T-helper 1 cell treated with Interleukin-12 subunit alpha and Interleukin-12 subunit beta and Interleukin-4 antibody, amounts not matched to agents 30 μg/mL and 1 μg/mL, for 36 hours (primary cell): ENCODE results near the gene KIAA0825.
"Not testable (repeated sequence)": the region's sequence is repeated elsewhere in the genome, so short reads cannot be mapped to it uniquely, and the experiment has no call there.

Experiments
- H3K27ac Mint-ChIP-seq: one replicate; pipeline ENCODE4 v1.8.0; 2021; ENCODE audit warnings: mild to moderate bottlenecking, mixed read lengths
- H3K27me3 Mint-ChIP-seq: one replicate; pipeline ENCODE4 v1.8.0; 2021; ENCODE audit warnings: low read depth, mixed read lengths
- H3K36me3 Mint-ChIP-seq: one replicate; pipeline ENCODE4 v1.8.0; 2021; ENCODE audit warnings: low read depth, mixed read lengths
- H3K4me1 Mint-ChIP-seq: one replicate; pipeline ENCODE4 v1.8.0; 2021; ENCODE audit warnings: low read depth, mixed read lengths
- H3K4me3 Mint-ChIP-seq: one replicate; pipeline ENCODE4 v1.8.0; 2021; ENCODE audit warnings: mild to moderate bottlenecking, moderate library complexity, mixed read lengths
- H3K9me3 Mint-ChIP-seq: one replicate; pipeline ENCODE4 v1.8.0; 2021; ENCODE audit warnings: mixed read lengths

The KIAA0825 gene

GRCh38 chr5:94362857-94363256 lies 255.5 kb downstream of the KIAA0825 start:
- Mint-ChIP-seq H3K27me3 (no peaks in the 10 kb centered on the region), H3K4me3 (no peak overlapping the region), H3K27ac (no peak overlapping the region), H3K4me1 (no peaks in the 10 kb centered on the region), H3K9me3 (no peaks in the 10 kb centered on the region), H3K36me3 (no peaks in the 10 kb centered on the region)

GRCh38 chr5:94361832-94362796 lies 256.3 kb downstream of the KIAA0825 start:
- Mint-ChIP-seq H3K27me3 (no peaks in the 10 kb centered on the region), H3K36me3 (no peaks in the 10 kb centered on the region), H3K4me3 (no peak overlapping the region), H3K4me1 (no peaks in the 10 kb centered on the region), H3K27ac (no peak overlapping the region), H3K9me3 (no peaks in the 10 kb centered on the region)

GRCh38 chr5:94361161-94361560 lies 257.2 kb downstream of the KIAA0825 start:
- Mint-ChIP-seq H3K36me3 (no peaks in the 10 kb centered on the region), H3K4me1 (no peaks in the 10 kb centered on the region), H3K27ac (no peak overlapping the region), H3K27me3 (no peaks in the 10 kb centered on the region), H3K4me3 (no peak overlapping the region), H3K9me3 (no peaks in the 10 kb centered on the region)

GRCh38 chr5:94360382-94361130 lies 257.8 kb downstream of the KIAA0825 start:
- no peaks in the 10 kb centered on the region for H3K9me3 Mint-ChIP-seq
- H3K27me3 Mint-ChIP-seq, result no peaks in the 10 kb centered on the region

GRCh38 chr5:94359880-94360279 lies 258.5 kb downstream of the KIAA0825 start:
- Mint-ChIP-seq H3K36me3 (no peaks in the 10 kb centered on the region), H3K4me1 (no peaks in the 10 kb centered on the region), H3K27ac (no peak overlapping the region), H3K4me3 (no peak overlapping the region), H3K27me3 (no peaks in the 10 kb centered on the region), H3K9me3 (no peaks in the 10 kb centered on the region)

More at GRCh38 chr5:94360382-94361130, 257.8 kb downstream of the KIAA0825 start:
- no peak overlapping the region for H3K4me3 Mint-ChIP-seq
- H3K36me3 Mint-ChIP-seq, result no peaks in the 10 kb centered on the region
- H3K27ac Mint-ChIP-seq, result no peak overlapping the region
- H3K4me1 Mint-ChIP-seq, result no peaks in the 10 kb centered on the region

- Mint-ChIP-seq H3K36me3 (no peaks in the 10 kb centered on the region), H3K27me3 (peaks cover 3% of the 10 kb centered on the region), H3K4me3 (no peak overlapping the region), H3K9me3 (no peaks in the 10 kb centered on the region), H3K4me1 (no peaks in the 10 kb centered on the region), H3K27ac (no peak overlapping the region)
These were observed 262.6 kb downstream of the KIAA0825 start for GRCh38 chr5:94355811-94356210.

GRCh38 chr5:94354837-94355485 lies 263.4 kb downstream of the KIAA0825 start:
- not testable (repeated sequence) for H3K9me3 Mint-ChIP-seq, H3K36me3 Mint-ChIP-seq, H3K4me1 Mint-ChIP-seq, H3K27ac Mint-ChIP-seq, H3K4me3 Mint-ChIP-seq, H3K27me3 Mint-ChIP-seq

- Mint-ChIP-seq H3K36me3 (no peaks in the 10 kb centered on the region), H3K9me3 (peaks cover 4% of the 10 kb centered on the region), H3K4me3 (no peak overlapping the region), H3K4me1 (peaks cover 5% of the 10 kb centered on the region), H3K27me3 (peaks cover 3% of the 10 kb centered on the region), H3K27ac (no peak overlapping the region)
These were observed 264.8 kb downstream of the KIAA0825 start for GRCh38 chr5:94353605-94354004.

- no peaks in the 10 kb centered on the region for H3K27me3 Mint-ChIP-seq
These were observed 271.3 kb downstream of the KIAA0825 start for GRCh38 chr5:94347130-94347529.

GRCh38 chr5:94345257-94345656 lies 273.1 kb downstream of the KIAA0825 start:
- Mint-ChIP-seq H3K27ac (no peak overlapping the region), H3K27me3 (no peaks in the 10 kb centered on the region), H3K4me3 (no peak overlapping the region), H3K36me3 (no peaks in the 10 kb centered on the region), H3K4me1 (peaks cover 5% of the 10 kb centered on the region), H3K9me3 (peaks cover 15% of the 10 kb centered on the region)

More at GRCh38 chr5:94347130-94347529, 271.3 kb downstream of the KIAA0825 start:
- no peaks in the 10 kb centered on the region for H3K36me3 Mint-ChIP-seq
- H3K27ac Mint-ChIP-seq, result no peak overlapping the region
- H3K9me3 Mint-ChIP-seq, result peaks cover 15% of the 10 kb centered on the region
- H3K4me1 Mint-ChIP-seq, result peaks cover 5% of the 10 kb centered on the region
- H3K4me3 Mint-ChIP-seq, result no peak overlapping the region

GRCh38 chr5:94337617-94338016 lies 280.8 kb downstream of the KIAA0825 start:
- Mint-ChIP-seq H3K27ac (no peak overlapping the region), H3K4me3 (no peak overlapping the region)

GRCh38 chr5:94335936-94336335 lies 282.5 kb downstream of the KIAA0825 start:
- Mint-ChIP-seq H3K4me3 (no peak overlapping the region), H3K4me1 (no peaks in the 10 kb centered on the region), H3K36me3 (no peaks in the 10 kb centered on the region), H3K27ac (no peak overlapping the region), H3K27me3 (no peaks in the 10 kb centered on the region), H3K9me3 (peaks cover under 1% of the 10 kb centered on the region)

More at GRCh38 chr5:94337617-94338016, 280.8 kb downstream of the KIAA0825 start:
- H3K9me3 Mint-ChIP-seq, result no peaks in the 10 kb centered on the region
- H3K4me1 Mint-ChIP-seq, result no peaks in the 10 kb centered on the region
- H3K27me3 Mint-ChIP-seq, result no peaks in the 10 kb centered on the region
- no peaks in the 10 kb centered on the region for H3K36me3 Mint-ChIP-seq

- no peaks in the 10 kb centered on the region for H3K36me3 Mint-ChIP-seq
- H3K27me3 Mint-ChIP-seq, result no peaks in the 10 kb centered on the region
- no peak overlapping the region for H3K4me3 Mint-ChIP-seq
- H3K4me1 Mint-ChIP-seq, result no peaks in the 10 kb centered on the region
- peaks cover 15% of the 10 kb centered on the region for H3K9me3 Mint-ChIP-seq
- no peak overlapping the region for H3K27ac Mint-ChIP-seq
These were observed 289.3 kb downstream of the KIAA0825 start for GRCh38 chr5:94329115-94329514.

GRCh38 chr5:94326586-94326985 lies 291.8 kb downstream of the KIAA0825 start:
- Mint-ChIP-seq H3K4me3 (no peak overlapping the region), H3K27me3 (no peaks in the 10 kb centered on the region), H3K9me3 (peaks cover 15% of the 10 kb centered on the region), H3K4me1 (no peaks in the 10 kb centered on the region), H3K36me3 (no peaks in the 10 kb centered on the region), H3K27ac (no peak overlapping the region)
